T-helper 22 cell (primary cell): ENCODE results near the gene DNTTIP2.
A peak's percentile ranks its signal among the peaks of the same experiment; 100 is the strongest.
"Not testable (repeated sequence)": the region's sequence is repeated elsewhere in the genome, so short reads cannot be mapped to it uniquely, and the experiment has no call there.

Experiments used
- DNase-seq: peaks from one replicate; pipeline ENCODE4 v3.0.0-alpha.2; 2020; ENCODE audit warnings: low read depth

The DNTTIP2 gene

GRCh38 chr1:93877529-93877928, 1.5 kb downstream of the DNTTIP2 start:
- DNase-seq = no peak

GRCh38 chr1:93876244-93876643, 2.8 kb downstream of the DNTTIP2 start:
- DNase-seq = no peak

GRCh38 chr1:93874025-93874651, 4.9 kb downstream of the DNTTIP2 start:
- DNase-seq = no peak

GRCh38 chr1:93871366-93871765, 7.6 kb downstream of the DNTTIP2 start:
- no peak for DNase-seq

GRCh38 chr1:93869653-93870052, 9.4 kb downstream of the DNTTIP2 start:
- no peak for DNase-seq

- not testable (repeated sequence) for DNase-seq
These were observed 10.5 kb downstream of the DNTTIP2 start for GRCh38 chr1:93868492-93868891.

- DNase-seq = no peak
These were observed 13.8 kb downstream of the DNTTIP2 start for GRCh38 chr1:93865253-93865652.

GRCh38 chr1:93864175-93864574, 14.8 kb downstream of the DNTTIP2 start:
- DNase-seq = no peak

- not testable (repeated sequence) for DNase-seq
These were observed 21.4 kb downstream of the DNTTIP2 start for GRCh38 chr1:93857653-93858052.

GRCh38 chr1:93855983-93856382, 23.0 kb downstream of the DNTTIP2 start:
- DNase-seq = not testable (repeated sequence)

- no peak for DNase-seq
These were observed 25.1 kb downstream of the DNTTIP2 start for GRCh38 chr1:93853940-93854339.

- no peak for DNase-seq
These were observed 27.1 kb downstream of the DNTTIP2 start for GRCh38 chr1:93851878-93852277.

- no peak for DNase-seq
These were observed 27.7 kb downstream of the DNTTIP2 start for GRCh38 chr1:93851327-93851712.

- DNase-seq = peak; percentile 11
These were observed 28.2 kb downstream of the DNTTIP2 start for GRCh38 chr1:93850687-93851326.

- DNase-seq = no peak
These were observed 30.6 kb downstream of the DNTTIP2 start for GRCh38 chr1:93848350-93848883.

GRCh38 chr1:93847811-93848288, 31.2 kb downstream of the DNTTIP2 start:
- DNase-seq = peak; percentile 63

- peak; percentile 74 for DNase-seq
These were observed 31.8 kb downstream of the DNTTIP2 start for GRCh38 chr1:93846992-93847810.

GRCh38 chr1:93846206-93846991, 32.6 kb downstream of the DNTTIP2 start:
- DNase-seq = peak; percentile 71

- peak; percentile 21 for DNase-seq
These were observed 33.3 kb downstream of the DNTTIP2 start for GRCh38 chr1:93845538-93846205.

- peak; percentile 10 for DNase-seq
These were observed 34.6 kb downstream of the DNTTIP2 start for GRCh38 chr1:93844262-93845045.
